Body of pancreas (tissue), 4 donors: ENCODE measurements around the gene USP50. TPM values are rescaled to one million over a fixed set of nuclear protein-coding genes. Genes with fewer than 3 reads are reported as not detected.
"Not testable (repeated sequence)": the region's sequence is repeated elsewhere in the genome, so short reads cannot be mapped to it uniquely, and the experiment has no call there.

ENCODE experiments used
- ATAC-seq: fragments of 150-250 bp; one replicate; pipeline ENCODE4 v1.9.1; 2016
- DNase-seq, 4 donors: peaks; one replicate each; pipeline ENCODE4 v3.0.0-alpha.2; 2019
- H3K27ac ChIP-seq, 4 donors: fragments of 200-600 bp; sonication (generic); 1 replicate in 3 of 4; 2 replicates in 1 of 4; pipeline versions ENCODE4 v1.5.1 to v1.6.1; 2016 to 2019; ENCODE audit warnings: mild to moderate bottlenecking in 1 of 4, mixed read lengths in 1 of 4, moderate library complexity in 1 of 4
- H3K27me3 ChIP-seq, 2 donors: fragments of 200-600 bp; sonication (generic); one replicate each; pipeline ENCODE4 v1.6.0; 2016; ENCODE audit warnings: mild to moderate bottlenecking in 1 of 2
- H3K36me3 ChIP-seq, 2 donors: fragments of 200-600 bp; sonication (generic); replicated peaks in 1 of 2; 2 replicates each; pipeline ENCODE4 v1.5.1; 2016; ENCODE audit warnings: low read depth in 2 of 2; ENCODE audit not compliant: insufficient read depth in 1 of 2
- H3K4me1 ChIP-seq: fragments of 200-600 bp; sonication (generic); one replicate; pipeline ENCODE4 v1.6.0; 2016
- H3K4me3 ChIP-seq, 2 donors: fragments of 200-600 bp; sonication (generic); 1 replicate in 1 of 2; 2 replicates in 1 of 2; pipeline ENCODE4 v1.5.1; 2016 to 2019
- H3K9me3 ChIP-seq, 3 donors: fragments of 200-600 bp; sonication (generic); 1 replicate in 2 of 3; 2 replicates in 1 of 3; pipeline ENCODE4 v1.5.1; 2016
- CTCF ChIP-seq, 7 experiments: fragments of 450-650 bp in 4 of 7; fragments of 200-600 bp in 3 of 7; sonication (generic) in 3 of 7; IDR thresholded peaks; one replicate each; pipeline ENCODE4 v1.5.1; 2016 to 2019; ENCODE audit warnings: antibody characterized with exemption in 7 of 7
- POLR2A ChIP-seq, 3 donors: fragments of 450-650 bp; IDR thresholded peaks; one replicate each; pipeline ENCODE4 v1.6.1; 2016; ENCODE audit warnings: antibody characterized with exemption in 3 of 3, mild to moderate bottlenecking in 2 of 3
- WGBS, 2 donors: methylation state at CpG; one replicate each; pipeline ENCODE4 v1.1.5; 2017; 5-methylcytosine and 5-hydroxymethylcytosine counted together
- intact Hi-C: fragments of 100-400 bp; cut with DNase I; formaldehyde crosslinking; loops from one replicate; pipeline ENCODE4 v1.15.1; 2023
- total RNA-seq, 2 donors: library from RNA; depleted of rRNA; stranded (reverse); fragments of >200 nt; gene quantifications; one replicate each; pipeline ENCODE4 v1.1.0, GENCODE V29; 2016

Gene USP50
- total RNA-seq, 2 donors from 2014 or later, result not detected

GRCh38 chr15:50500352-50500751 is 46.1 kb downstream of the USP50 start:
- ATAC-seq (no peak), DNase-seq (no peak)
- no peak overlapping the region for H3K27ac ChIP-seq
- no peak overlapping the region for H3K4me3 ChIP-seq
- 60 to 71% methylated on average over 3 of the region's 3 CpGs for WGBS, 2 donors
- intact Hi-C loops, result no loop called here
- H3K27me3 ChIP-seq, result no peaks in the 10 kb centered on the region
- no peaks in the 10 kb centered on the region for H3K4me1 ChIP-seq
- no peaks in the 10 kb centered on the region for H3K9me3 ChIP-seq
- peaks cover 0 to 23% of the 10 kb centered on the region in 2 donors for H3K36me3 ChIP-seq
- TF ChIP-seq POLR2A (IDR thresholded peaks at IDR 0.05) (no peak), CTCF (IDR thresholded peaks at IDR 0.05) (no peak)

GRCh38 chr15:50496692-50497091 is 49.8 kb downstream of the USP50 start:
- H3K4me1 ChIP-seq, result no peaks in the 10 kb centered on the region
- intact Hi-C loops, result no loop called here
- ATAC-seq (no peak), DNase-seq (no peak)
- H3K27ac ChIP-seq, result no peak overlapping the region
- no peaks in the 10 kb centered on the region for H3K9me3 ChIP-seq
- H3K4me3 ChIP-seq, result no peak overlapping the region
- H3K27me3 ChIP-seq, result no peaks in the 10 kb centered on the region
- H3K36me3 ChIP-seq, result peaks cover 0 to 35% of the 10 kb centered on the region in 2 donors
- 98% methylated on average over 2 of the region's 2 CpGs for WGBS, 2 donors
- TF ChIP-seq POLR2A (IDR thresholded peaks at IDR 0.05) (no peak), CTCF (IDR thresholded peaks at IDR 0.05) (no peak)

GRCh38 chr15:50494547-50494946 is 51.9 kb downstream of the USP50 start:
- intact Hi-C loops, H3K27ac ChIP-seq, DNase-seq, ATAC-seq, H3K27me3 ChIP-seq, H3K4me3 ChIP-seq, H3K4me1 ChIP-seq, H3K9me3 ChIP-seq: not testable (repeated sequence)
- H3K36me3 ChIP-seq, result peaks cover 0 to 36% of the 10 kb centered on the region in 2 donors
- 91% methylated on average over 2 of the region's 2 CpGs for WGBS, 2 donors

- no peaks in the 10 kb centered on the region for H3K4me1 ChIP-seq
- ATAC-seq (no peak), DNase-seq (no peak)
- no peaks in the 10 kb centered on the region for H3K9me3 ChIP-seq
- peaks cover 0 to 31% of the 10 kb centered on the region in 2 donors for H3K36me3 ChIP-seq
- TF ChIP-seq CTCF (IDR thresholded peaks at IDR 0.05) (no peak), POLR2A (IDR thresholded peaks at IDR 0.05) (no peak)
- H3K4me3 ChIP-seq, result no peak overlapping the region
- H3K27me3 ChIP-seq, result no peaks in the 10 kb centered on the region
- intact Hi-C loops, result no loop called here
- WGBS, 2 donors, result 89 to 92% methylated on average over 3 of the region's 3 CpGs
- H3K27ac ChIP-seq, result no peak overlapping the region
These were observed 52.8 kb downstream of the USP50 start for GRCh38 chr15:50493625-50494024.

- Histone ChIP-seq H3K27ac (no peak overlapping the region), H3K27me3 (no peaks in the 10 kb centered on the region), H3K4me1 (no peaks in the 10 kb centered on the region), H3K36me3 (peaks cover 0 to 17% of the 10 kb centered on the region in 2 donors), H3K4me3 (no peak overlapping the region), H3K9me3 (no peaks in the 10 kb centered on the region)
- DNase-seq (no peak), ATAC-seq (no peak)
- intact Hi-C loops, result no loop called here
- TF ChIP-seq CTCF (IDR thresholded peaks at IDR 0.05), result no peak
These were observed 59.2 kb downstream of the USP50 start for GRCh38 chr15:50487287-50487686.
